ENCODE results near the gene PUM2.

- TF ChIP-seq CTCF (conservative IDR thresholded peaks at IDR 0.05 in 1 of 2, IDR thresholded peaks at IDR 0.05 in 1 of 2; ENCODE audit: extremely low read depth in 1 of 2, insufficient read depth in 1 of 2, low read depth in 1 of 2, low read length in 2 of 2) (peak; percentile 79 to 82), EZH2 (IDR thresholded peaks at IDR 0.05; ENCODE audit: borderline replicate concordance, low read length) (no peak)
Measured at GRCh38 chr2:20291106-20291564, 59.5 kb downstream of the PUM2 start.
